SU-DHL-6 (cell line): ENCODE data around the gene RO60.

Source experiments
- H2AFZ ChIP-seq: fragments of 200-600 bp; sonication (generic); 2 replicates; pipeline ENCODE4 v1.6.1; 2014; ENCODE audit warnings: low read depth, mild to moderate bottlenecking, moderate library complexity, mixed read lengths, antibody characterized with exemption, low read length; ENCODE audit not compliant: severe bottlenecking
- H3F3A ChIP-seq: fragments of 200-600 bp; shearing (Covaris generic); 2 replicates; pipeline ENCODE4 v1.6.0; 2016; ENCODE audit warnings: antibody characterized with exemption, mild to moderate bottlenecking; ENCODE audit not compliant: insufficient read depth
- H3K27ac ChIP-seq: fragments of 200-600 bp; sonication (generic); 2 replicates; pipeline ENCODE4 v1.5.1; 2016; ENCODE audit warnings: low read depth, mild to moderate bottlenecking, low read length, moderate library complexity, mixed read lengths
- H3K27me3 ChIP-seq: fragments of 200-600 bp; sonication (generic), shearing (Covaris generic); 2 replicates; pipeline ENCODE4 v1.6.0; 2014; ENCODE audit warnings: mild to moderate bottlenecking, low read length
- H3K36me3 ChIP-seq: fragments of 200-600 bp; sonication (generic); 2 replicates; pipeline ENCODE4 v1.6.1; 2014; ENCODE audit warnings: mild to moderate bottlenecking, low read length, mixed read lengths
- H3K4me2 ChIP-seq: fragments of 300-600, 200-600 bp; shearing (Covaris generic), sonication (generic); 2 replicates; pipeline ENCODE4 v1.6.0; 2014; ENCODE audit warnings: low read length, low read depth, mild to moderate bottlenecking; ENCODE audit not compliant: poor library complexity, severe bottlenecking
- H3K4me3 ChIP-seq: fragments of 200-600 bp; sonication (generic); 2 replicates; pipeline ENCODE4 v1.5.1; 2014; ENCODE audit warnings: antibody characterized with exemption, low read length, mild to moderate bottlenecking, mixed read lengths; ENCODE audit not compliant: insufficient read depth, poor library complexity, severe bottlenecking
- H3K79me2 ChIP-seq: fragments of 200-600 bp; sonication (generic); 2 replicates; pipeline ENCODE4 v1.6.1; 2014; ENCODE audit warnings: mild to moderate bottlenecking, low read length, moderate library complexity; ENCODE audit not compliant: insufficient read depth
- H3K9ac ChIP-seq: fragments of 200-600 bp; sonication (generic); 2 replicates; pipeline ENCODE4 v1.7.0; 2014; ENCODE audit warnings: mild to moderate bottlenecking, low read length
- H3K9me2 ChIP-seq: fragments of 200-600 bp; sonication (generic); replicated peaks from 2 replicates; pipeline ENCODE4 v1.6.1; 2014; ENCODE audit warnings: low read length; ENCODE audit not compliant: insufficient read depth
- H3K9me3 ChIP-seq: fragments of 200-600 bp; sonication (generic); 2 replicates; pipeline ENCODE4 v1.6.1; 2014; ENCODE audit warnings: low read length, mixed read lengths; ENCODE audit not compliant: insufficient read depth
- H4K20me1 ChIP-seq: fragments of 200-600 bp; sonication (generic); 2 replicates; pipeline ENCODE4 v1.6.1; 2014; ENCODE audit warnings: low read depth, mild to moderate bottlenecking, antibody characterized with exemption, low read length, moderate library complexity, mixed read lengths
- EZH2phosphoT487 ChIP-seq: fragments of 200-600 bp; sonication (generic), shearing (Covaris generic); conservative IDR thresholded peaks from 2 replicates; pipeline ENCODE4 v1.6.1; 2018; ENCODE audit warnings: mild to moderate bottlenecking, antibody characterized with exemption, low read length, moderate library complexity, mixed read lengths
- TF ChIP-seq, protein P1 (sequence below): fragments of 200-600 bp; sonication (generic); IDR thresholded peaks from one replicate; pipeline ENCODE4 v1.5.1; 2017; ENCODE audit warnings: antibody characterized with exemption, mild to moderate bottlenecking, low read length, moderate library complexity; ENCODE audit not compliant: insufficient read depth, poor library complexity, severe bottlenecking

The RO60 gene

DNA sequence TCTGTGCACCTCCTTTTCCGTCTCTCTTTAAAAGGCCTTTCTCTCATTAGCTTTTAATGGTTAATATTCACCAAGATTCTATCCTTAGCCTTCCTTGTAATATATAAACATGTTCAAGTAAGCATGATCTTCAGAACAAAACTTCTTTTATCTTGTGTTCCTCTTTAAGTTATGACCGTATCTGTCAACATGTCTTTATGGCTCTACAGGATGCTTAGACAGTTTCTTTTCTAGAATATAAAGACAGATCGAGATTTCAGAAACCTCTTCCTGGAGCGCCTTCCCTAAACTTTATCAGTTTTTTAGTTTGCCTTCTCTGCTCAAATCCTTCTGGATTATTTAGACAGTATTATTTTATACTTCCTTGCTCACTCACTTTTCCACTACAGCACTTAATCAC lies 7.2 kb downstream of the RO60 start:
- Histone ChIP-seq H3K4me2 (no peak overlapping the region), H4K20me1 (0 out of 2 replicates have a peak, but pooled peaks cover 8% of the 10 kb centered on the region), H3K4me3 (no peak overlapping the region), H3K36me3 (peaks cover 13% of the 10 kb centered on the region), H3K27ac (no peak overlapping the region), H3K9me2 (no peaks in the 10 kb centered on the region), H2AFZ (no peak overlapping the region), H3K9me3 (no peaks in the 10 kb centered on the region), H3F3A (peaks cover 17% of the 10 kb centered on the region; the same call in 1 of the 2 replicates), H3K9ac (no peak overlapping the region), H3K79me2 (peaks cover 72% of the 10 kb centered on the region), H3K27me3 (no peaks in the 10 kb centered on the region)
- no peak for TF ChIP-seq EZH2phosphoT487
- TF ChIP-seq, protein P1, sequence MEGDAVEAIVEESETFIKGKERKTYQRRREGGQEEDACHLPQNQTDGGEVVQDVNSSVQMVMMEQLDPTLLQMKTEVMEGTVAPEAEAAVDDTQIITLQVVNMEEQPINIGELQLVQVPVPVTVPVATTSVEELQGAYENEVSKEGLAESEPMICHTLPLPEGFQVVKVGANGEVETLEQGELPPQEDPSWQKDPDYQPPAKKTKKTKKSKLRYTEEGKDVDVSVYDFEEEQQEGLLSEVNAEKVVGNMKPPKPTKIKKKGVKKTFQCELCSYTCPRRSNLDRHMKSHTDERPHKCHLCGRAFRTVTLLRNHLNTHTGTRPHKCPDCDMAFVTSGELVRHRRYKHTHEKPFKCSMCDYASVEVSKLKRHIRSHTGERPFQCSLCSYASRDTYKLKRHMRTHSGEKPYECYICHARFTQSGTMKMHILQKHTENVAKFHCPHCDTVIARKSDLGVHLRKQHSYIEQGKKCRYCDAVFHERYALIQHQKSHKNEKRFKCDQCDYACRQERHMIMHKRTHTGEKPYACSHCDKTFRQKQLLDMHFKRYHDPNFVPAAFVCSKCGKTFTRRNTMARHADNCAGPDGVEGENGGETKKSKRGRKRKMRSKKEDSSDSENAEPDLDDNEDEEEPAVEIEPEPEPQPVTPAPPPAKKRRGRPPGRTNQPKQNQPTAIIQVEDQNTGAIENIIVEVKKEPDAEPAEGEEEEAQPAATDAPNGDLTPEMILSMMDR, result no peak

DNA sequence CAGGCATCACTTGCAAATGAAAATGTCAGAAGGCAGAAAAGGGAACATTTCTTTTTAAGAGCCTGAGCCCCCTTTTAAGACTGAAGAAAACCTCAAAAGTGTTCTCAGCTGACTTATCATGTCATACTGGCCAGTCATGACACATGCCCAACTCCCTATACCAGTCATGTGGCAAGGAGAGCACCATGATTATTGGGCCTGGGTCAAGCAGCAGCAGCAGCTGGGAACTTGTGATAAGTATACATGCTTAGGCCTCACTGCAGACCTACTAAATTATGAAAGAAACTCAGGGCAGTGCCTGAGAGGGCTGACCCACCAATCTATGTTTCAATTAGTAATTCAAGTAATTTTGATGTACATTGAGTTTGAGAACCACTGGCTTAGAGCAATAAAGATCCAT lies 8.6 kb downstream of the RO60 start:
- H3K27ac ChIP-seq, result no peak overlapping the region

GRCh38 chr1:193069748-193070385 lies 10.5 kb downstream of the RO60 start:
- no peaks in the 10 kb centered on the region for H3K9me3 ChIP-seq
- peak overlapping the region; percentile 55 for H3K27ac ChIP-seq
- no peaks in the 10 kb centered on the region for H3K27me3 ChIP-seq
- H3K36me3 ChIP-seq, result no peaks in the 10 kb centered on the region; the same call in 1 of the 2 replicates
- H3K9ac ChIP-seq, result no peak overlapping the region
- no peaks in the 10 kb centered on the region for H3K9me2 ChIP-seq
- peaks cover 62% of the 10 kb centered on the region for H3K79me2 ChIP-seq
- H3F3A ChIP-seq, result peaks cover 14% of the 10 kb centered on the region; the same call in 1 of the 2 replicates
- H2AFZ ChIP-seq, result peak overlapping the region; percentile 44
- H3K4me3 ChIP-seq, result no peak overlapping the region
- peak overlapping the region; percentile 47 for H3K4me2 ChIP-seq
- no peaks in the 10 kb centered on the region for H4K20me1 ChIP-seq
- no peak for TF ChIP-seq EZH2phosphoT487
- TF ChIP-seq, protein P1, result peak; percentile 42

More for the DNA sequence above, 8.6 kb downstream of the RO60 start:
- H2AFZ ChIP-seq, result no peak overlapping the region
- no peak overlapping the region for H3K9ac ChIP-seq
- H3K9me3 ChIP-seq, result no peaks in the 10 kb centered on the region
- H3K27me3 ChIP-seq, result no peaks in the 10 kb centered on the region
- peaks cover 19% of the 10 kb centered on the region; the same call in 1 of the 2 replicates for H3F3A ChIP-seq
- H3K4me2 ChIP-seq, result no peak overlapping the region
- no peak overlapping the region for H3K4me3 ChIP-seq
- no peak for TF ChIP-seq EZH2phosphoT487
- TF ChIP-seq, protein P1, result no peak
- 0 out of 2 replicates have a peak, but pooled peaks cover 4% of the 10 kb centered on the region for H4K20me1 ChIP-seq
- peaks cover 72% of the 10 kb centered on the region for H3K79me2 ChIP-seq
- peaks cover 3% of the 10 kb centered on the region; the same call in 1 of the 2 replicates for H3K36me3 ChIP-seq
- no peaks in the 10 kb centered on the region for H3K9me2 ChIP-seq
